ENCODE results near the gene URM1.

DNA sequence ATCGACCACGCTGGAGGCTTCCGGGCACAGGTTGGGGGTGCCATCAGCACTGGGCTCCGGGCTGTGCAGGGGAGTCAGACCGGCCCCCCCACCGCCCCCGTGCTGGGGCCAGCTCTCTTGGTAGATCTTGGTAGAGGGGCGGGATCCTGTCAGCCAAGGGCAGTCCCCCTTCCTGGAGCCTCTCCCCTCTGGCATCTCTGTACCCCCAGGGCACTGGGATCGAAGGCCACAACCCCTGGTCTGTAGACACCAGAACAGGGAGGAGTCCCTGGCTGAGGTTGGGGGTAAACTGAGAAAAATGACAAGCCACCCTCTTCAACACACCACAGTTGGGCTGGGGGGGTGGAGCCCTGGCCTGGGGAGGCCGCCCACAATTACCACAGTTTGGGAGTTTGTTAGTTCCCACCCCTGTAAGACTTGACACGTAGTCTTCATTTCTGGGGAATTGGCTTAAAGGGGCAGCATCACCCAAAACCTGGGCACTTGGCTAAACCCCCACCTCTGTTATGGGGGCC lies 50.4 kb downstream of the URM1 start:
- TF ChIP-seq, protein P1, sequence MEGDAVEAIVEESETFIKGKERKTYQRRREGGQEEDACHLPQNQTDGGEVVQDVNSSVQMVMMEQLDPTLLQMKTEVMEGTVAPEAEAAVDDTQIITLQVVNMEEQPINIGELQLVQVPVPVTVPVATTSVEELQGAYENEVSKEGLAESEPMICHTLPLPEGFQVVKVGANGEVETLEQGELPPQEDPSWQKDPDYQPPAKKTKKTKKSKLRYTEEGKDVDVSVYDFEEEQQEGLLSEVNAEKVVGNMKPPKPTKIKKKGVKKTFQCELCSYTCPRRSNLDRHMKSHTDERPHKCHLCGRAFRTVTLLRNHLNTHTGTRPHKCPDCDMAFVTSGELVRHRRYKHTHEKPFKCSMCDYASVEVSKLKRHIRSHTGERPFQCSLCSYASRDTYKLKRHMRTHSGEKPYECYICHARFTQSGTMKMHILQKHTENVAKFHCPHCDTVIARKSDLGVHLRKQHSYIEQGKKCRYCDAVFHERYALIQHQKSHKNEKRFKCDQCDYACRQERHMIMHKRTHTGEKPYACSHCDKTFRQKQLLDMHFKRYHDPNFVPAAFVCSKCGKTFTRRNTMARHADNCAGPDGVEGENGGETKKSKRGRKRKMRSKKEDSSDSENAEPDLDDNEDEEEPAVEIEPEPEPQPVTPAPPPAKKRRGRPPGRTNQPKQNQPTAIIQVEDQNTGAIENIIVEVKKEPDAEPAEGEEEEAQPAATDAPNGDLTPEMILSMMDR (IDR thresholded peaks at IDR 0.05), result no peak
- no peak for TF ChIP-seq POLR2AphosphoS5 (IDR thresholded peaks at IDR 0.05)

Measured in upper lobe of left lung (tissue), 4 donors.